KMS-11 (cell line): Measurements from ENCODE around the gene CLDN15.
"Not testable (repeated sequence)": the region's sequence is repeated elsewhere in the genome, so short reads cannot be mapped to it uniquely, and the experiment has no call there.

Experiments used
- H2AFZ ChIP-seq: fragments of 200-600 bp; sonication (generic); 2 replicates; pipeline ENCODE4 v1.6.1; 2016; ENCODE audit warnings: antibody characterized with exemption, mixed run types, low read depth
- H3K27ac ChIP-seq: fragments of 200-600 bp; sonication (generic); 2 replicates; pipeline ENCODE4 v1.6.1; 2016; ENCODE audit warnings: mild to moderate bottlenecking, mixed run types
- H3K27me3 ChIP-seq: fragments of 200-600 bp; sonication (generic); 2 replicates; pipeline ENCODE4 v1.6.1; 2017; ENCODE audit warnings: mild to moderate bottlenecking, low read depth, mixed run types, moderate library complexity; ENCODE audit not compliant: insufficient read depth
- H3K36me3 ChIP-seq: fragments of 200-600 bp; sonication (generic); 2 replicates; pipeline ENCODE4 v1.6.1; 2017; ENCODE audit warnings: mild to moderate bottlenecking, mixed run types; ENCODE audit not compliant: insufficient read depth
- H3K4me1 ChIP-seq: fragments of 200-600 bp; sonication (generic); 2 replicates; pipeline ENCODE4 v1.6.1; 2016; ENCODE audit warnings: mild to moderate bottlenecking, low read depth, mixed run types; ENCODE audit not compliant: poor library complexity, severe bottlenecking
- H3K4me2 ChIP-seq: fragments of 200-600 bp; sonication (generic); 2 replicates; pipeline ENCODE4 v1.7.0; 2016; ENCODE audit warnings: mild to moderate bottlenecking, mixed run types
- H3K4me3 ChIP-seq: fragments of 200-600 bp; sonication (generic); IDR thresholded peaks from 2 replicates; pipeline ENCODE4 v1.6.1; 2017; ENCODE audit warnings: low read depth, low read length, mixed read lengths; ENCODE audit not compliant: insufficient read depth
- H3K79me2 ChIP-seq: fragments of 200-600 bp; sonication (generic); 2 replicates; pipeline ENCODE4 v1.6.1; 2016; ENCODE audit warnings: low read depth, mixed run types; ENCODE audit not compliant: insufficient read depth
- H3K9ac ChIP-seq: fragments of 200-600 bp; sonication (generic); 2 replicates; pipeline ENCODE4 v1.6.1; 2016; ENCODE audit warnings: mild to moderate bottlenecking, mixed run types
- H4K20me1 ChIP-seq: fragments of 200-600 bp; sonication (generic); 2 replicates; pipeline ENCODE4 v1.6.1; 2016; ENCODE audit warnings: mild to moderate bottlenecking, mixed run types; ENCODE audit not compliant: insufficient read depth
- CTCF ChIP-seq: fragments of 200-600 bp; sonication (generic); conservative IDR thresholded peaks from 2 replicates; pipeline ENCODE4 v1.6.1; 2017; ENCODE audit warnings: low read depth, mild to moderate bottlenecking, antibody characterized with exemption, low read length, moderate library complexity, mixed read lengths

Gene CLDN15

GRCh38 chr7:101237206-101238067 lies at the start of gene CLDN15:
CLDN15 (minus strand) TSS chr7:101237802; CDS start chr7:101237581, 221 bp downstream.
- H3K9ac ChIP-seq = no peak within 1 kb of the TSS

GRCh38 chr7:101287032-101287431 lies 49.4 kb upstream of the CLDN15 start:
- no peaks in the 10 kb centered on the region for H3K36me3 ChIP-seq
- H3K4me2 ChIP-seq = no peak overlapping the region
- H3K4me1 ChIP-seq = no peaks in the 10 kb centered on the region
- no peaks in the 10 kb centered on the region for H4K20me1 ChIP-seq
- H3K79me2 ChIP-seq = no peaks in the 10 kb centered on the region
- no peak for TF ChIP-seq CTCF
- H3K27me3 ChIP-seq = peaks cover 73% of the 10 kb centered on the region
- no peak overlapping the region for H3K4me3 ChIP-seq
- no peak overlapping the region for H3K27ac ChIP-seq
- H3K9ac ChIP-seq = no peak overlapping the region
- H2AFZ ChIP-seq = no peak overlapping the region

More at GRCh38 chr7:101237206-101238067, at the start of gene CLDN15:
- Histone ChIP-seq H3K36me3 (no peaks in the 10 kb centered on the region), H3K4me1 (peaks cover under 1% of the 10 kb centered on the region), H3K4me2 (no peak within 1 kb of the TSS), H2AFZ (no peak within 1 kb of the TSS), H4K20me1 (no peaks in the 10 kb centered on the region), H3K27me3 (no peaks in the 10 kb centered on the region), H3K79me2 (0 out of 2 replicates have a peak, but pooled peaks cover under 1% of the 10 kb centered on the region), H3K27ac (no peak within 1 kb of the TSS), H3K4me3 (no peak within 1 kb of the TSS)
- TF ChIP-seq CTCF = no peak

GRCh38 chr7:101285880-101286279 lies 48.3 kb upstream of the CLDN15 start:
- H3K4me1 ChIP-seq, H3K4me3 ChIP-seq, H2AFZ ChIP-seq, H3K36me3 ChIP-seq, H3K27ac ChIP-seq, H3K9ac ChIP-seq, H4K20me1 ChIP-seq, H3K79me2 ChIP-seq, H3K4me2 ChIP-seq: not testable (repeated sequence)
- peaks cover 72% of the 10 kb centered on the region for H3K27me3 ChIP-seq

- Histone ChIP-seq H3K4me2 (no peak overlapping the region), H3K79me2 (no peaks in the 10 kb centered on the region), H3K9ac (no peak overlapping the region), H2AFZ (no peak overlapping the region), H3K4me1 (no peaks in the 10 kb centered on the region), H3K27me3 (peaks cover 73% of the 10 kb centered on the region), H3K36me3 (no peaks in the 10 kb centered on the region), H4K20me1 (no peaks in the 10 kb centered on the region), H3K4me3 (no peak overlapping the region), H3K27ac (no peak overlapping the region)
- no peak for TF ChIP-seq CTCF
These were observed 47.6 kb upstream of the CLDN15 start for GRCh38 chr7:101285171-101285570.

GRCh38 chr7:101280912-101281311 lies 43.3 kb upstream of the CLDN15 start:
- not testable (repeated sequence) for H3K9ac ChIP-seq, H4K20me1 ChIP-seq, H3K36me3 ChIP-seq, H2AFZ ChIP-seq, H3K27ac ChIP-seq, H3K4me2 ChIP-seq, H3K79me2 ChIP-seq, H3K4me1 ChIP-seq, H3K4me3 ChIP-seq
- peaks cover 87% of the 10 kb centered on the region for H3K27me3 ChIP-seq
